Retinal pigment epithelial cell (primary cell): ENCODE results near the gene RETN.

ENCODE experiments used
- DNase-seq: peaks from one replicate; pipeline ENCODE4 v3.0.0-alpha.2; 2010; ENCODE audit warnings: low read depth
- H3K4me3 ChIP-seq: 2 replicates; pipeline ENCODE4 v1.5.1; 2011; ENCODE audit warnings: mild to moderate bottlenecking, low read length, control low read depth, moderate library complexity
- TF ChIP-seq, protein P1 (sequence below): conservative IDR thresholded peaks from 2 replicates; pipeline ENCODE4 v1.5.1; 2011; ENCODE audit warnings: low read depth, low read length, control low read depth, inconsistent platforms

The RETN gene

DNA sequence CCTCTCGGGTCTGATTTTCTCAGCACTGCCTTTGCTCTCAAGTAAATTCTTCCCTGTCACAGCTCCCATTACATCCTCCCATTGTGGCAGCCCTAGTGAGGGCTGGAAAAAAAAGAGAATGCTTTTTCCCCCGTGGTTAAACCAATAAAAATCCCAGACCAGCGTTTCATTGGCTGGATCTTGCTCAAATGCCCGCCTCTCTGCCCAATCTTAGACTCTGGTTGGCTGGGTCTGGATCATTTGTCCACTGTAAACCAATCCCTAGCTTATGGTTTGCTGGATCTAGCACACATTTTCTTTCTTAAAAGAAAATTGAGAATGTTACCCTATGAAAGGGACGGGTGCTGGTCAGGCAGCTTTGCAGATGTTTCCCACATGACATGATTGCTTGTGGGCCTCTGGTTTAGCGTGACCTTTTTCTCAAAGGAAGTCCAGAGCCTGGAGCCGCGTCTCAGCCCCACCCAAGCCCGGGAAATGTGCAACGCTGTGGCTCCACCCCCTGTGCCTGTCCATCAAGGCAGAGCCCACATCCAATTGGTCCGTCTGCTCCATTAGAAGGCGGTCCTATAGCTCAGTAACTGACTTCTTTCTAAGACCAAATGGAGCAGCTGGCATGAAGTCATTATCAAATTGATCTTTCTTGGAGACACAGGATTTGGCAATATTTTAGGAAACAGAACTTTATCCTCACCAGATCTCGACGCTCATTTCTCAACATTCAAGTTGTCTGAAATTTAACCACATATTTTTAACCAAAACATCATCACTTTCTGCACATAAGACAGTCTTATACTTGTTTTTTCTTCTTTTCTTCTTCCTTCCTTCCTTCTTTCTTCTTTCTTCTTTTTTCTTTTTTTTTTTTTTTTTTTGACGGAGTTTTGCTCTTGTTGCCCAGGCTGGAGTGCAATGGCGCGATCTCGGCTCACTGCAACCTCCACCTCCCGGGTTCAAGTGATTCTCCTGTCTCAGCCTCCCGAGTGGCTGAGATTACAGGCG lies 5.5 kb downstream of the RETN start:
- TF ChIP-seq, protein P1, sequence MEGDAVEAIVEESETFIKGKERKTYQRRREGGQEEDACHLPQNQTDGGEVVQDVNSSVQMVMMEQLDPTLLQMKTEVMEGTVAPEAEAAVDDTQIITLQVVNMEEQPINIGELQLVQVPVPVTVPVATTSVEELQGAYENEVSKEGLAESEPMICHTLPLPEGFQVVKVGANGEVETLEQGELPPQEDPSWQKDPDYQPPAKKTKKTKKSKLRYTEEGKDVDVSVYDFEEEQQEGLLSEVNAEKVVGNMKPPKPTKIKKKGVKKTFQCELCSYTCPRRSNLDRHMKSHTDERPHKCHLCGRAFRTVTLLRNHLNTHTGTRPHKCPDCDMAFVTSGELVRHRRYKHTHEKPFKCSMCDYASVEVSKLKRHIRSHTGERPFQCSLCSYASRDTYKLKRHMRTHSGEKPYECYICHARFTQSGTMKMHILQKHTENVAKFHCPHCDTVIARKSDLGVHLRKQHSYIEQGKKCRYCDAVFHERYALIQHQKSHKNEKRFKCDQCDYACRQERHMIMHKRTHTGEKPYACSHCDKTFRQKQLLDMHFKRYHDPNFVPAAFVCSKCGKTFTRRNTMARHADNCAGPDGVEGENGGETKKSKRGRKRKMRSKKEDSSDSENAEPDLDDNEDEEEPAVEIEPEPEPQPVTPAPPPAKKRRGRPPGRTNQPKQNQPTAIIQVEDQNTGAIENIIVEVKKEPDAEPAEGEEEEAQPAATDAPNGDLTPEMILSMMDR = no peak
- no peak for DNase-seq
- H3K4me3 ChIP-seq = no peak overlapping the region

DNA sequence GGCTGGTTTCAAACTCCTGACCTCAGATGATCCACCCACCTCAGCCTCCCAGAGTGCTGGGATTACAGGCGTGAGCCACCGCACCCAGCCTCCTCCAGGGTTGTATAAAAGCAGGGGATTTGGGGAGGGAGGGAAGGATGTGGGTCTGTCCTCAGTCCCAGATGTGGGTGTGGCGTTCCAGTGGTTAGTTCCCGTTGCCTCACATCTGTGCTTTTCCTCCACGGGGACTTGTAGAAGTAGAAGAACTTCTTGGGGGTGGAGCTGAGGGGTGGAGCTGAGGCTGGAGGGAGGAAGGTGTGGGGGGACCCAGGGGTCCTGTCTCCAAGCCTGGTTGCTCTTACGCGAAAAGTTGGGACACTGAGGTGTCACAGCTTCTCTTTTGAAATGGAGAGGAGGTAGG lies 7.5 kb downstream of the RETN start:
- H3K4me3 ChIP-seq = no peak overlapping the region
- TF ChIP-seq, protein P1 = no peak

DNA sequence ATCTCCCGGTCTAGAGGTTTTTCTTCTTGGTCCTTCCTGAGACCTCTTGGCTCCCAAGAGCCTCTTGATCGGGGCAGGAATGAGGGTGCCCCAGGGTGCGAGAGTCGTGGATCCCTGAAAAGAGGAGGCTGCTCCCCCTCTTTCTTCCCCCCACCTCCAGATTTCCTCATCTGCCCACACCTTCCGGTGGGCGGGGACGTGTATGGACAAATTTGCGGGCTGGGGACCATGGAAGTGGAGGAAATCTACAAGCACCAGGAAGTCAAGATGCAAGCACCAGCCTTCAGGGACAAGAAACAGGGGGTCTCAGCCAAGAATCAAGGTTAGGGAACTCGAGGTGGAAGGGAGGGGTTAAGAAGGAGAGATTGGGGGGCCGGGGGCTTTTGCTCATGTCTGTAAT lies 8.0 kb downstream of the RETN start, which contains the start of gene MCEMP1:
Gene MCEMP1 (plus strand): TSS at position 237 of the 400 bp plus-strand sequence. CDS start 31 bp downstream, at position 268.
- no peak for DNase-seq
- H3K4me3 ChIP-seq = no peak within 1 kb of the TSS
- TF ChIP-seq, protein P1 = no peak

More for the DNA sequence above, 7.5 kb downstream of the RETN start:
- no peak for DNase-seq

DNA sequence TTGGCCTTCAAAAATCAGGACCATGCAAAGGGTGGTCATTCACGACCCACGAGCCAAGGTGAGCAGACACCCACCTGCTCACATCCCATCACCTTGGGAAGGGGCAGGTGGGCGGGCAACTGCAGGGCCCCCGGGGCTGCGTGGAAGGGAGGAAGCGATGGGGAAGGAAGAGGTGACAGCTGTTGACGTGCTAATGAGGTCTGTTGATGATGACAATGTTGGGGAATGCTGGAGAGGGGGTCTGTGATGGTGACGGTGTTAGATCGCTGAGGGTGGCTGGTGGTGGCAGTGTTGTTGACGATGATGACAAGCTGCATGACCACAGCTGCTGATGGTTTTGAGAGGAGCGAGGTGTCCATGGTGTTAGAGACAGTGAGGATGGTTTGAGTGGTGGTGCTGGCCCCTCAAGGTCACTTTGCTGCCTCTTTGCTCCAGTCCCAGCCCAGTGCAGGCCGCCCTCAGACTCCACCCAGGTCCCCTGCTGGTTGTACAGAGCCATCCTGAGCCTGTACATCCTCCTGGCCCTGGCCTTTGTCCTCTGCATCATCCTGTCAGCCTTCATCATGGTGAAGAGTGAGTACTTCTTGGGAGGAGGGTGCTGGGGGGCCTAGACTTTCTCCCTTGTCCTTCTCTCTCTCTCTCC lies 8.9 kb downstream of the RETN start:
- H3K4me3 ChIP-seq = no peak overlapping the region
- no peak for DNase-seq
- TF ChIP-seq, protein P1 = no peak

DNA sequence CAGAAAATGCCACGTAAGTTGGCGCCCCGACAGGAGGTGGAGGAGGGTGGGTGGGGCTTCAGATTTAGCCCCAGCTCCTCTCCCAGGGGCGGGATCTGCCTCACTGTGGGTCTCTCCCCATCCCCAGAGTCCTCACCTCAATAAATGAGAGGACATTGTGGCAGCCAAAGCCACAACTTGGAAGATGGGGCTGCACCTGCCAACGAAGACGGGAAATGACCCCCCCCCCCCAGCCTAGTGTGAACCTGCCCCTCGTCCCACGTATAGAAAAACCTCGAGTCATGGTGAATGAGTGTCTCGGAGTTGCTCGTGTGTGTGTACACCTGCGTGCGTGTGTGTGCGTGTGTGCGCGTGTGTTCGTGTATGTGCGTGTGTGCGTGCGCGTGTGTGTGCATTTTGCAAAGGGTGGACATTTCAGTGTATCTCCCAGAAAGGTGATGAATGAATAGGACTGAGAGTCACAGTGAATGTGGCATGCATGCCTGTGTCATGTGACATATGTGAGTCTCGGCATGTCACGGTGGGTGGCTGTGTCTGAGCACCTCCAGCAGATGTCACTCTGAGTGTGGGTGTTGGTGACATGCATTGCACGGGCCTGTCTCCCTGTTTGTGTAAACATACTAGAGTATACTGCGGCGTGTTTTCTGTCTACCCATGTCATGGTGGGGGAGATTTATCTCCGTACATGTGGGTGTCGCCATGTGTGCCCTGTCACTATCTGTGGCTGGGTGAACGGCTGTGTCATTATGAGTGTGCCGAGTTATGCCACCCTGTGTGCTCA lies 10.3 kb downstream of the RETN start:
- H3K4me3 ChIP-seq = no peak overlapping the region

More for the DNA sequence above, 10.3 kb downstream of the RETN start:
- TF ChIP-seq, protein P1 = no peak
- no peak for DNase-seq
